Stimulated activated CD8-positive, alpha-beta memory T cell treated with anti-CD3 and anti-CD28 coated beads, Interleukin-7, amount 100 ng/mL, for 1 hour (primary cell): Measurements from ENCODE around the gene KIAA0232.
"Not testable (repeated sequence)": the region's sequence is repeated elsewhere in the genome, so short reads cannot be mapped to it uniquely, and the experiment has no call there.

Experiments used
- DNase-seq, 2 donors: peaks; one replicate each; pipeline ENCODE4 v3.0.0-alpha.2; 2020; ENCODE audit warnings: low read depth in 2 of 2

The KIAA0232 gene

DNA sequence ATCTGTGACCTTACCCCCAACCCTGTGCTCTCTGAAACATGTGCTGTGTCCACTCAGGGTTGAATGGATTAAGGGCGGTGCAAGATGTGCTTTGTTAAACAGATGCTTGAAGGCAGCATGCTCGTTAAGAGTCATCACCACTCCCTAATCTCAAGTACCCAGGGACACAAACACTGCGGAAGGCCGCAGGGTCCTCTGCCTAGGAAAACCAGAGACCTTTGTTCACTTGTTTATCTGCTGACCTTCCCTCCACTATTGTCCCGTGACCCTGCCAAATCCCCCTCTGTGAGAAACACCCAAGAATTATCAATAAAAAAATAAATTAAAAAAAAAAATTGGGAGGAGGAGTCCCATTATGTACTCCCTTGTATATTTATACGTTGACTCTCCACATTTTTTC, 26.2 kb upstream of the KIAA0232 start:
- DNase-seq = not testable (repeated sequence)

DNA sequence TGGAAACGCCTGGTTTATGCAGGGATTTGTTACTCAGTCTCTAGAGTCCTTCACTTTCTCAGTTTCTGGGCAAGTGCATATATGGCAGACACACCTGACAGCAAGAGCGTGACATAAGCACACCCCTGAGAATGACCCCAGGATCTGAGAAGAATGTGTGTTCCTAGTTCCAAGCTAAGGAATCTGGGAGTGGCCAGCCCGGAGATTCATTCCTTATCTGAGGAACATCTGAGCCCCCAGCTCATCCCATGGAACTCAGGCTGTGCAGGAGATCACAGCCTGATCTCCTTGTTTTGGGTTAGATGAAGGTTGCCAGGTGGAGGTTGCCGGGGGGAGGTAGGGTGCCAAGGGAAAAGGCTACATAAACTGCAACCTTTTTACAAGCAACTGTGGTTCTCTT, 23.8 kb upstream of the KIAA0232 start:
- DNase-seq = no peak

DNA sequence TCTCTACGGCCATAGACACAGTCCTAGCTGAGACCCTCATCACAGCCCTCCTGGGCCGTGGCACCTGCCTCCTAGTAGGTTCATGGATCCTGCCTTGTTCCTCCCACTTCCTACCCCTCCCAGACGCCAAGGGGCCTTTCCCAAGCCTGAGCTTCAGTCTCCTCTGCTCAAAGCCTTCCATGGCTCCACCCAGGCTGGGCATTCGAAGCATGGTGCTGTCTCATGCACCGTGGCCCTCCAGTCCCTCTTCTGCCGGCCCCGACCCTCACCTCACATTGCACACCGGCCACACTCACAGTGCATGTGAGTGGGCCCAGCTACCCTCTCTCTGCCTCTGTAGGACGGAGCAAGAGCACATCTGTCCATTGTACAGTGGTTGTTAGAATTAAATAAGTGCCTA, 21.7 kb upstream of the KIAA0232 start:
- DNase-seq = no peak

DNA sequence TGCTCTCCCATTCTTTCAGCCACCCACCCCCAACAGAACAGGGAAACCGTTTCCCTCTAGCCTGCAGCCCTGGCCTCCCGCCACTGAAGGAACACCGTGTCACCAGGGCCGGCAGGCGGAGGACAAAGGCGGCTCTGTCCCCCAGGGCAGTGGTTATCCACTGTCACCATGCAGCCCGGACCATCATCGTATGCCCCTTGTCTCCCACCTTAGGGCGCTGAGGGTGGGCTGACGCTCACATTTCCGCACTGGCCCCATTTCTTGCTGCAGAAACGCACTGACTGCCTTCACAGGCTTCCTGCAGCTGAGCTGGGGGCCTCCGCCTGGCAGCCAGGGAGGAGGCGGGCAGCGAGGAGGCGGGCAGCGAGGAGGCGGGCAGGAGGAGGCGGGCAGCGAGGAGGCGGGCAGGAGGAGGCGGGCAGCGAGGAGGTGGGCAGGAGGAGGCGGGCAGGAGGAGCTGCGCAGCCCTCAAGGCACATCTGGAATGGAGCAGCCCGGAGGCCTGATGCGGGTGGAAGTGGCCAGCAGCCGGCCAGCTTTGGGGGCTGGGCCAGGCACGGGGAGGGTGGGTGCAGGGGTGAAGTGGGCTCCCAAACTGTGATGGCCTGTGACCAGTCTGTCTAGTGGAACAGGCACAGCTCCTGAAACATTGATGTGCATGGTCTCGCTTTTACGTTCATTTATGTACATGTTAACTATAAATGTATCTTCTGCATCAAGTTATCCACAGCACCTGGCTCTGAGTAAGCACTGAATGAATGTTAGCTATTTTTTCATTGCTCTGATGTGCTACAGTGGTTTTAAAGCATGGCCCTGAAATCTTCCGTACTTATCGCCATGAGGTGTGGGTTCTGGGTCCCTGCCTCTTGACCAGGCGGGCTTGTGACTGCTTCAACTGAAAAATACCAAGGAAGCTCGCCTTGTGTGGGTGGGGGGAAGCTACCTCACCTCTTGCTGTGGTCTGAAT, 20.6 kb upstream of the KIAA0232 start:
- no peak for DNase-seq

- no peak for DNase-seq
Measured at GRCh38 chr4:6763330-6763851, 19.1 kb upstream of the KIAA0232 start.

DNA sequence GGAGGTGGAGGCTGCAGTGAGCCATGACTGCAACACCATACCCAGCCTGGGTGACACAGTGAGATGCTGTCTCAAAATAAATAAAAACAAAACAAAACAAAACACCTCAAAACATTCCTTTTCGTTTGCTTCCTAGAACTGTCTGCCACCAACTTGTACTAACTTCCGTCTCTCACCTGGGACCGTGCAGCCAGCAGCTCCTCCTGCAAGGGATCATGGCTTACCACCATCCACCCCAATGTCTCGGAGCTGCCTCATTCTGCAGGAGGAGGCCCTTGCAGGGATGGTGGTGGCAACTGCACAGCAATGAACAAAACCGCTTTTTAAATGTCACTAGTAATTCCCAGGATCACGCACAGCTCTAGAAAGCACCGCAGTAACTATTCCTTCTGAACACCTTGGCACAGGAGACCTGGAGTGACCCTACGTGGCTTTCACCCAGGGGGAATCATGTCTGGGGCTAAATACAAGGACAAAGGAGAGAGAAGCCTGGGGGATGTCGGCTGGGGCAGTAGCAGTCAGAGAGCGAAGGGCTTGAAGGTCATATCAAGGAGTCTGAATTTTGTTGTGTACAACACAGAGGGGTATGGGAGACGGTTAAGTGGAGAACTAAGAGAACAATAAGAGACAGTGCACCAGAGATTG, 17.4 kb upstream of the KIAA0232 start:
- DNase-seq = no peak

DNA sequence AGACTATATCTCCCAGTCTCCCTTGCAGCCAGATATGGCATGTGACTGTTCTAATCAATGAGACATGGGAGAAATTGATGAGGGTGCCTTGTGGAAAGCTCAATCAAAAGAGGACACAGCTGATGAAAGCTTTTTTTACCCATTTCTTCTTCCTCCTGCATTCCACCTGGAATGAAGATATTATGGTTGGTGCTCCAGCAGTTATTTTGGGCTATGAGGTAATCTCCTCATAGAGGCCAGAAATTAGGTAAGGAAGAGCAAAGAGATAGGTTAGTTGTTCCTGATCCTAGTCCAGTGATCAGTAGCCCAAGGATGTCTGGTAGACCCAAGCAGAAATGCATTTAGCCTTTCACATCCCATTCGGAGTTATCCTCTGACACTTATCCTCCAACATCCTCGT, 16.8 kb upstream of the KIAA0232 start:
- no peak for DNase-seq

GRCh38 chr4:6767386-6767747, 15.2 kb upstream of the KIAA0232 start:
- no peak for DNase-seq

DNA sequence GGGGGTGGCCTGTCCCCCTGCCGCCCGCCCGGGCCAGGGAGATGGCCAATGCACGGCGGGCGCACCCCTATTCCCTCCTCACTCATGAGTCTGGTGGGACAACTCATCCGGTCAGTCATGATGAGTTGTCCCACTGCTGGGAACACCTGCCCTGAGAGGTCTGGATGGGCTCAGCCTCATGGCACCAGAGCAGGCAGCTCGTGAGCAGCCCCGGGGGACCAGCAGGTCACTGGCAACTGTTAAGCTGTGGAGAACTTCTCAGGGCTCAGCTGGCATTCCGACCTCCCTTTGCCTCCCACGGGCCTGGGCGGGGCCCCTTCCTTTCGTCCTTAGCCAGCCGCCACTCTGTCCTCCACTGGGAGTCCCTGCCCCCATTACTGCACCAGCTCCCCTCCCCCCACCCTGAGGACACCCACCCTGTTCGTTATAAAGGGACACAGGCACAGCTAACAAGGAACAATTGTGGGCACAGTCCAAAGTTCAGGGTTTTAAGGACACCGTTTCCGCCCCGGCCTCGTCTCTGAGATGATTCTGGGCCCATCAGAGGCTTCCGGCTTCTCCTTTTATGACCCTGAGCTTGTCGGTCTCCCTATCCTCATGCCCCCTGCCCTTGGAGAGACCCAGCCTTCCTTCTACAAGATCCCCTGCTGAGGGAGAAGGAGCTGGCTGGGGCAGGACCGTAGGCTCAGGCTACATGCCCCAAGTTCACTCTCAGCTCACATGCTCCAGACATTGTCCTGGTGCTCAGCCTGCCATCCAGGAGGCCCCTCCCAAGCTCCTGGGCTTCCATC, 14.6 kb upstream of the KIAA0232 start:
- no peak for DNase-seq

DNA sequence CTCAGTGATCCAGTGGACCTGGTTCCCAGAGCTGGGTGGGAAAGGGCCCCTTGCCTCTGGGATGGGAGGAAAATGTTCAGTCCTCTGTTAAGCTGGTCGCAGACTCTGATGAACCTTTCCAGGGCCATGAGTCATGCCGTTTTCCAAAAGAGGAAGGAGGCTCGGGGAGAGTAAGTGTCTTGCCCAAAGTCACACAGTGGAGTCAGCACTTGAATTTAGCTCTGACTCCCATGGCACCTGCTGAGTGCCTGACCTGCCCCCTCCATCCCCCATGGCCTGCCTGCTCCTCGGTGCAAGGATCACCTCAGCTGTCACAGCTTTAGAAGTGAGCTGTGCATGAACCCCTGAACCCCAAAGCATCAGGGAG, 14.0 kb upstream of the KIAA0232 start:
- DNase-seq = no peak

GRCh38 chr4:6769233-6769988, 13.1 kb upstream of the KIAA0232 start:
- no peak for DNase-seq

GRCh38 chr4:6769989-6770420, 12.5 kb upstream of the KIAA0232 start:
- no peak for DNase-seq

- DNase-seq = no peak
Measured at GRCh38 chr4:6770581-6771228, 11.8 kb upstream of the KIAA0232 start.

DNA sequence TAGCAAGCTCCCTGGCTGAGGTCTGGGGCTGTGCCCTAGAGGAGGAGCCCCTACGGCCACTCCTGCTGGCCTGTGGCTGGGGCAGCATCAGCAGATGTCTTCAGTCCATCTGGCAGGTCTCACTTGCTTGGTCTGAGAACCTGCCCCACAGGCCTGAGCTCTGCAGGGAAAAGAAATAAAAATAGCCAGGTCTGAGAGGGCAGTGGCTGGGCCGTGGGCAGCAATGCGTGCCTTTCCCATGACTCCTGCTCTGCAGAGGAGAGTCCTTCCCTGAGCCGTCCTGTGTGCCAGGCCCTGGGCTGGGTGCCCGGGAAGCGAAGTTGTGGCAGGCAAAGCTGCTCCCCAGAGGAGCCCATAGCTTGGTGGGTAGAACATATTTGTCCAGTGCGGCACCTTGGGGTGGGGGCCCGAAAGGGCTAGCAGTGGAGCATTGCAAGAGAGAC, 11.3 kb upstream of the KIAA0232 start:
- DNase-seq = no peak

- no peak for DNase-seq
Measured at GRCh38 chr4:6772223-6772928, 10.2 kb upstream of the KIAA0232 start.

DNA sequence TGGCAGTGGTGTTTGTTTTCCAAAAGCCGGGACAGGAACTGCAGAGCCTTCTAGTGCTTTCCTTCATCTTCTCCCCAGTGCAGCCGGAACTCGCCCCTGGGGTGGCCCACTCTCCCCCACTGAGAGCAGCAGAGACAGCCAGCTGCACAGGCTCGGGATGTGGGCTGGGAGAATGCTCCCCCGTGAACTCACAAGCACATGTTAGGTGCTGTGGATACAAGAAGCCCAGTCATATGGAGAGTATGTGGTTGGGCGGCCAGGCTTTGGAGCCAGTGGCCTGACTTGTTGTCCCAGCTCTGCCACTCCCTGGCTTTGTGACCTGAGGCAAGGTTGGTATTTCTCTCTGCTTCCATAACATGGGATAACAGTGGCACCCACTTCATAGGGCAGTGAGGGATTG, 9.4 kb upstream of the KIAA0232 start:
- no peak for DNase-seq

- no peak for DNase-seq
Measured at GRCh38 chr4:6773616-6774540, 8.6 kb upstream of the KIAA0232 start.

GRCh38 chr4:6775746-6776145, 6.8 kb upstream of the KIAA0232 start:
- no peak for DNase-seq
